C4-2B (cell line): ENCODE data around the gene BCL2L1.

Source experiments
- ZFX ChIP-seq: fragments of 450-650 bp; IDR thresholded peaks from 2 replicates; pipeline ENCODE4 v1.6.1; 2017
- TF ChIP-seq, protein P1 (sequence below): fragments of 450-650 bp; conservative IDR thresholded peaks from 2 replicates; pipeline ENCODE4 v1.5.1; 2017; ENCODE audit warnings: mild to moderate bottlenecking

- TF ChIP-seq, protein P1, sequence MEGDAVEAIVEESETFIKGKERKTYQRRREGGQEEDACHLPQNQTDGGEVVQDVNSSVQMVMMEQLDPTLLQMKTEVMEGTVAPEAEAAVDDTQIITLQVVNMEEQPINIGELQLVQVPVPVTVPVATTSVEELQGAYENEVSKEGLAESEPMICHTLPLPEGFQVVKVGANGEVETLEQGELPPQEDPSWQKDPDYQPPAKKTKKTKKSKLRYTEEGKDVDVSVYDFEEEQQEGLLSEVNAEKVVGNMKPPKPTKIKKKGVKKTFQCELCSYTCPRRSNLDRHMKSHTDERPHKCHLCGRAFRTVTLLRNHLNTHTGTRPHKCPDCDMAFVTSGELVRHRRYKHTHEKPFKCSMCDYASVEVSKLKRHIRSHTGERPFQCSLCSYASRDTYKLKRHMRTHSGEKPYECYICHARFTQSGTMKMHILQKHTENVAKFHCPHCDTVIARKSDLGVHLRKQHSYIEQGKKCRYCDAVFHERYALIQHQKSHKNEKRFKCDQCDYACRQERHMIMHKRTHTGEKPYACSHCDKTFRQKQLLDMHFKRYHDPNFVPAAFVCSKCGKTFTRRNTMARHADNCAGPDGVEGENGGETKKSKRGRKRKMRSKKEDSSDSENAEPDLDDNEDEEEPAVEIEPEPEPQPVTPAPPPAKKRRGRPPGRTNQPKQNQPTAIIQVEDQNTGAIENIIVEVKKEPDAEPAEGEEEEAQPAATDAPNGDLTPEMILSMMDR: no peak
- TF ChIP-seq ZFX: no peak
Measured at GRCh38 chr20:31633339-31633914, 89.2 kb downstream of the BCL2L1 start.
